ENCODE results near the gene CSNK1D.

CSNK1D gene

DNA sequence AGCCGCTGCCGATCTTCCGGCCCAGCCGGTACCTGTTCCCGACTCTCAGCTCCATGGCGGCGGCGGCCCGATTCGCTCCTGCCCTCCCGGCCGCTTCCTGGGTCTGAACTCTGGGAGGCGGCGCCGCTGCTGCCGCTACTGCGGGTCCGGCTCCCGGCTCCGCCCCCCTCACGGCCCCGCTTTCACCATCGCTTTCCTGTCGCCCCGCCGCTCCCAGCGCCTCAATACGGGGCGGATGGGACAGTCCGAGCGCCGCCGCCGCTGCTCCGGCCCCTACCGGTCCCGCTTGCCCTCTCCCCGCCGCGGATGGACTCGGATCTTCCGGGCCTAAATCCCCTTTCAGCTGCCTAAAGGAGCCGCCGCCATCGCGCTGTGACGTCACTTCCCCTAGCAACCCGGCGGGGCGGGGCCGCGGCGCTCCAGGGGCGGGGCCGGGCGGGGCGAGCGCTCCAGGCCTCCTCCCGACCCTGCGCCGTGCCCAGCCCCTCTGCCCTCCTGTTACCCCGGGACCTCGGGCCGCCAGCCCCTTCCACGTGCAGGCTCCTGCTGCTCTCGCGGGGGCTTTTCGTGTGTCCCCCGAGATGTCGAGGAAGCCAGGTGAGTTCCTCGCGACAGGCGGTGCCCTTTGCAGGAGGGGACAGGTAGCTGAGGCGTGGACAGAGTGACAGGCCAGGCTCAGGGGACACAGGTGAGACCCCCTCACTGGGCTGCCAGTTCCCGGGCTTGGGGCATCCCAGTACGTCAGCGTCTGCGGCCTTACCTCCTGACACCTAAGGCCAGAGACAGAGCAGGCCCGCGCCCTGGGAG is at the start of gene CSNK1D:
Gene CSNK1D, minus strand, starts transcription at position 374 of the 807 bp plus-strand sequence. Its CDS starts 319 bp downstream, at position 55.
- DNase-seq = peak; percentile 92

DNA sequence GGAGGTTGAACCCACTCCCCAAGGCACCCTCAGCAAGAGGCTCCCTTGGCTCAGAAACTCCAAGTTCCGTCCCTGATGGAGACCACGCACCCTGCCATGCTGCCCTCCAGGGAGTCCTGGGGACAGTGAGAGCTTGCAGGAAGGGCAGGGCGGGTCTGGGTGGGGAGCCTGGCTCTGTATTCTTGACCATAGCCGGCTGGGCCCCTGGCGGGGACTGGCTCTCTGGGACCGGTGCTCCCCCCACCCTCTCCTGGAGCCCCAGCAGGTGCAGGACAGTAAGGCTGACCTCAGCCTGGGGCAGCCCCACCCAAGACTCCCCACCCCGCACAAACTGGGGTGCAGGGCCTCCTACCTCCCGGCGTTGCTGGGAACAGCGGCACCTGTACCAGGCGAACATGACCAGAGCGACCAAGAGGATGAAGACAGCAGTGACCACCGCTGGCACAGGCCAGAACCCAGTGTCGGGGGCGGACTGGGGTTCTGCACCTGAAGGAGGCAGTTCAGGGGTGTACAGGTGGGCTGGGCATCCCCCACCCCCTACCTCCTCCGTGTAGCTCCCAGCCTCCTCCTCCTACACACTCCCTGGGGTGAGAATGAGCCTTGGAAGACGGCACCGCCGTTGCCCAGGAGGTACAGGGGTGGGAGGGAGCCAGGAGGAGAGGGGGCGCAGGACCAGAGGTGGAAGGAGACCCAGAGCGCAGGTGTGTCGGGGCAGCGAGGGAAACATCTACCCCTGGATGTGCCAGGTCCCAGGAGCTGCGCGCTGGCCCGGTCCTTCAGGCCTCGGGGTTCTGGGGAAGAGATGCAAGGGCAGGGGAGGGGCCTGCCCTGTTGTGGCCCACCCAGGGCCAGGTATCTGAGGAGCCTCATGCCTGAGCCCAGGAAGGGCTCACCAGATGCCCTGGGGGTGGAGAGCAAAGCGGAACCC is 49.3 kb upstream of the CSNK1D start:
- no peak for DNase-seq

DNA sequence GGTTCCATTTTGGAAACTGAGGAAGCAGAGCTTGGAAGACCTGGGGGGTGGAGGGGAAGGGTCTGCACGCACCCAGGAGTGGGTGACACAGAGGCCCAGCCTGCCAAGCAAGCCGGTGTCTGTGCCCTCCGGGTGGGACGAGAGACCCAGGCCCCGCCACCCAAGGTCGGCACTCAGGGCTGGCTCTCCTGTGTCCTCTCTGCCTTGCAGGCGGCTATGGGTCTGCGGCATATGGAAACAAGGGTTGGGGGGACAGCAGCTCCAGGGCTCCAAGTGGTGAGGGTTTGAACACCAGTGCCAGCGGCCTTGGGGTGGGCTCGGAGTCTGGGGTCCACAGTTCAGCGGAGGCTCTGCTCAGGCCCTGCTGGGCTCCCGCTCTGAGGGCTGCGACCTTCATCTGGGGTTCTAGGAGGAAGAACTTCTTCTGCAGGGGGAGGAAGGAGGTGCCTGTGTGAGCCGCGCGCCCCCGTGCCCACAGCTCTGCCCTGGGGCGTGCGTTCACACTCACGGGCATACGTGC is 48.5 kb upstream of the CSNK1D start:
- no peak for DNase-seq

- peak; percentile 84 for DNase-seq
Measured at GRCh38 chr17:82320956-82321927, 47.7 kb upstream of the CSNK1D start.

GRCh38 chr17:82320140-82320840 is 46.8 kb upstream of the CSNK1D start:
- DNase-seq = no peak

DNA sequence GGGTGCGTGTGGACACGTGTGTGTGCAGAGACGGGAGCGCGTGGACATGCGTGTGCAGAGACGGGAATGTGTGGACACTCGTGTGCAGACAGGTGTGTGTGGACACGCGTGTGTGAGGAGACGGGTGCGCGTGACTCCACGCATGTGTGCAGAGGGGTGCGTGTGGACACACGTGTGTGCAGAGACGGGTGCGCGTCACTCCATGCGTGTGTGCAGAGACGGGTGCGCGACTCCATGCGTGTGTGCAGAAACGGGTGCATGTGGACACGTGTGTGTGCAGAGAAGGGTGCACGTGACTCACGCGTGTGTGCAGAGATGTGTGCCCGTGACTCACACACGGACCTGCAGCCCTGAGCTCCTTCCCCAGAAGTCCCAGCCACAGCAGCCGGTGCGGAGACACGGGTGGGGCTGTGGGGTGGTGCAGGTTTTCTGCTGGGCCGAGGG is 46.1 kb upstream of the CSNK1D start:
- DNase-seq = no peak

- no peak for DNase-seq
Measured at GRCh38 chr17:82318772-82319606, 45.5 kb upstream of the CSNK1D start.

DNA sequence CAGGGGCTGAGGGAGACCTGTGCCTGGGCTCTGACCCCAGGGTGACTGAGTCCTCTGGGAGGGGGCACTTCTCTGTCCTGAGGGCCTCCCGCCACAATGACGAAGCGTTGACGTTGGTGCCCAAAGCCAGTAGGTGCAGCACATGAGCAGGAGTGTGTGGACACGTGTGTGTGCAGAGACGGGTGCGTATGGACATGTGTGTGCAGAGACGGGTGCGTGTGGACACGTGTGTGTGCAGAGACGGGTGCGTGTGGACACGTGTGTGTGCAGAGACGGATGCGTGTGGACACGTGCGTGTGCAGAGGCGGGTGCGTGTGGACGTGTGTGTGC is 44.6 kb upstream of the CSNK1D start:
- DNase-seq = no peak

- peak; percentile 73 for DNase-seq
Measured at GRCh38 chr17:82317394-82318168, 44.1 kb upstream of the CSNK1D start, which contains the start of gene CD7. Gene CD7 (minus strand): TSS chr17:82317608. CDS start chr17:82317495, 113 bp downstream.

DNA sequence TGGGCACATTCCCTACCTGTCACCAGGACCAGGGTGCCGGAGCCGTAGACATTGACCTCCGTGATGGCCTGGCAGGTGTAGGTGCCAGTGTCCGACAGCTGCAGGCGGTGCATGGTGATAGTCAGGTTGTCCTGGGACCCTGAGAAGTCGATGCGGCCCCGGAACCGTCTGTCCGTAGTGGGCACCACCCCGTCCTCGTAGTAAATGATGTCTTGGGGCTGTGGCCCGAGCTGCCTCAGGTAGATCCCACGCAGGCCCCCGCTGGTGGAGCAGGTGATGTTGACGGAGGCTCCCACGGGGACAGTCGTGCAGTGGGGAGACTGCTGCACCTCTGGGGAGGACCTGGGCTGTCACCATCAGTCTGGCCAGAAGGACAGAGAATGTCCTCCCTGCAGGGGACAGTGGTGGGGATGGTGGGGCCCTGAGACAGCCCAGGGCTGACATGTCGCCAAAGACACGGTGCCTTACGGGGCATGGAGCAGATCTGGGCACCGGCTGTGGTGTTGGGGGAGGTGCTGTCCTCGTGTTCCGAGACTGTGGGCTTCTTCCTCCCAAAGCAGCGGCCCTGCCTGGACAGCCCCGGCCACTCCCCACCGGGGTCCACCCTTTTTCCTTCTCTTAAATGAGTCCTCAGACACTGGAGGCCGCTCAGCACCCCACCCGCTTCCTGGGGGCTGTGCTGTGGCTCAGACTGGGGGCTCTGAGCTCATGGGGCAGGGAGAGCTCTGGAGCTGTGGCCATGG is 43.3 kb upstream of the CSNK1D start:
- DNase-seq = no peak

DNA sequence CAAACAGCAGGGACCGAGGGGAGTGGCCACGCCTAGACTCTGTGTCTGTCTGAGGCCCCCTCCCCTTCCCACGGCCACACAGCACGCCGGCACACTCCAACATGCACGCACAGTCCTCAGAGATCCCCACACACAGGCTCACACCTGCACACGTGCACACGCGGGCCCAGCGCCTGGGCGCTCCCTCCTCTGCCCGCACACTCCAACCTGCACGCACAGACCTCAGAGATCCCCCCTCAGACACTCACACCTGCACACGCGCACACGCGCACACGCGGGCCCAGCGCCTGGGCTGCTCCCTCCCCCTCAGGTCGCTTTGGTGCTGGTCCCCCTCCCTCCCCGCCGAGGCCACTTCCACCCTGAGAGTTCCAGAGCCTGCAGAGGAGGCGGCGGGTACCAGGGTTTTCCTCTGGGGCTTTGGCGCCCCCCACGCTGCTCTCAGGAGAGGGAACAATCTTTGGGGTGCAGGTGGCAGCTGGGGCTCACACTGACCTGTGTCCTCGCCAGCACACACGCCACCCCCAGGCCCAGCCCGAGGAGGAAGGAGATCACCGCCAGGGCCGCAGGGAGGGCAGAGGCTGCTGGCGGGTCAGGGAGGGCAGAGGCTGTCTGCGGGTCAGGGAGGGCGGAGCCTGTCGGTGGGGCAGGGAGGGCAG is 42.3 kb upstream of the CSNK1D start:
- peak; percentile 60 for DNase-seq

- DNase-seq = no peak
Measured at GRCh38 chr17:82314727-82315605, 41.5 kb upstream of the CSNK1D start.

GRCh38 chr17:82314012-82314726 is 40.7 kb upstream of the CSNK1D start:
- no peak for DNase-seq

GRCh38 chr17:82313195-82314011 is 39.9 kb upstream of the CSNK1D start:
- DNase-seq = no peak

GRCh38 chr17:82311971-82312370 is 38.5 kb upstream of the CSNK1D start:
- DNase-seq = no peak

DNA sequence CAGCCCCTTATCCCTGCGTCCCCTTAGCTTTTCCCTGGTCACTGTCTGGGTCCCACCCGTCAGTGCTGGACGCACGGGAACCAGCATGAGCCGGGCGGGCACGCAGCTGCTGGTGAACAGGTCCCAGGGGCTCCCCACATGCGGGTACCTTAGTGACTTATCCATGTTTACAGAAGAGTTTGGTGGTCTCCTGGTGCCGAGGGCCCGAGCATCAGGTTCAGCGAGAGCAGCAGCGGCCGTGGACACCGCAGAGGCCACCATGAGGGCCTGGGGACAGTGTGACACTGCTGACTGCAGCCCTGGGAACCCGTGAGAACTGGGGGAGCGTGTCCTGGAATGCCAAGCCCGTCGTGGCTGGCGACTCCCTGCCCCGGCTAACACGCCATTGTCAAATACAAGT is 37.4 kb upstream of the CSNK1D start:
- DNase-seq = no peak

Data from activated CD4-positive, alpha-beta T cell treated with anti-CD3 and anti-CD28 coated beads, Interleukin-2, amount 50 U/mL, for 1 hour (primary cell).